K562 (cell line): ENCODE results near the gene CSMD2. TPM values are rescaled to one million over a fixed set of nuclear protein-coding genes. Genes with fewer than 3 reads are reported as not detected.

Experiments
- ATAC-seq: fragments of 200-7000 bp; cut with Tn5 transposase; 3 replicates; pipeline ENCODE4 v1.9.1; 2020; ENCODE audit warnings: moderate library complexity
- BruUV-seq: library from RNA; stranded (reverse); fragments of 400-500 nt; replicated peaks from 2 replicates; lab custom pipeline; 2021; lab: Mats Ljungman, UMichigan
- CTCF ChIA-PET: fragments of 300-600 bp; formaldehyde crosslinking; extraction: SDS; loops from one replicate; lab custom pipeline; 2021; ENCODE audit warnings: low intra/inter-chr PET ratio; lab: Yijun Ruan, JAX
- POLR2A ChIA-PET: fragments of 300-600, 350-650 bp; sonication (Branson Sonifier 250); formaldehyde crosslinking; extraction: SDS; loops from one replicate; lab custom pipeline; 2021; ENCODE audit warnings: antibody characterized with exemption, inconsistent platforms; lab: Yijun Ruan, JAX
- DNase-seq, 4 experiments: peaks; one replicate each; pipeline versions ENCODE4 v3.0.0 to v3.0.0-alpha.2; 2011 to 2018; ENCODE audit warnings: low spot score in 3 of 4, mixed read lengths in 3 of 4; ENCODE audit errors: extremely low read depth in 1 of 4
- FAIRE-seq: peaks from 2 replicates; lab custom pipeline; 2011; peaks lifted over from hg19 to GRCh38; lab: Jason Lieb, UNC
- H2AFZ ChIP-seq: 2 replicates; pipeline ENCODE4 v1.6.0; 2011; ENCODE audit warnings: low read depth, low read length, control low read depth, inconsistent platforms
- H3K27ac ChIP-seq: fragments of 200-600 bp; 3 replicates; pipeline ENCODE4 v1.8.0; 2011; ENCODE audit warnings: low read depth, mild to moderate bottlenecking, control low read depth, inconsistent platforms, low read length, moderate library complexity, mixed read lengths; ENCODE audit errors: extremely low read depth
- H3K27me3 ChIP-seq, 2 experiments: fragments of 300-600 bp in 1 of 2; 2 replicates in 1 of 2; 3 replicates in 1 of 2; pipeline versions ENCODE4 v1.6.0 to v1.8.0; 2011; ENCODE audit warnings: inconsistent platforms in 2 of 2, low read length in 2 of 2, mild to moderate bottlenecking in 1 of 2, mixed read lengths in 1 of 2, moderate library complexity in 1 of 2; ENCODE audit not compliant: control insufficient read depth in 2 of 2, insufficient read depth in 2 of 2
- H3K36me3 ChIP-seq: fragments of 300-600 bp; 3 replicates; pipeline ENCODE4 v1.8.0; 2011; ENCODE audit warnings: mild to moderate bottlenecking, low read length, inconsistent platforms; ENCODE audit not compliant: control insufficient read depth, insufficient read depth
- H3K4me1 ChIP-seq, 2 experiments: fragments of 200-600 bp in 1 of 2; replicated peaks in 1 of 2; 2 replicates in 1 of 2; 3 replicates in 1 of 2; pipeline versions ENCODE4 v1.5.1 to v1.8.0; 2011; ENCODE audit warnings: inconsistent platforms in 2 of 2, low read length in 2 of 2, mild to moderate bottlenecking in 1 of 2, mixed read lengths in 1 of 2, moderate library complexity in 1 of 2; ENCODE audit not compliant: control insufficient read depth in 2 of 2, insufficient read depth in 2 of 2
- H3K4me2 ChIP-seq: 2 replicates; pipeline ENCODE4 v1.6.1; 2011; ENCODE audit warnings: low read length, control low read depth, inconsistent platforms, mixed read lengths; ENCODE audit not compliant: insufficient read depth
- H3K4me3 ChIP-seq: fragments of 200-600 bp; sonication (generic), shearing (Covaris generic); 2 replicates; pipeline ENCODE4 v1.5.1; 2016; ENCODE audit warnings: control low read depth, inconsistent platforms
- H3K79me2 ChIP-seq: fragments of 200-600 bp; 3 replicates; pipeline ENCODE4 v1.8.0; 2011; ENCODE audit warnings: low read length, inconsistent platforms; ENCODE audit not compliant: control insufficient read depth, insufficient read depth
- H3K9ac ChIP-seq, 2 experiments: 2 replicates each; pipeline versions ENCODE4 v1.6.0 to v1.6.1; 2011; ENCODE audit warnings: low read depth in 2 of 2, low read length in 2 of 2, control low read depth in 1 of 2, inconsistent platforms in 1 of 2, mild to moderate bottlenecking in 1 of 2, mixed read lengths in 1 of 2; ENCODE audit not compliant: insufficient read depth in 1 of 2
- H3K9me1 ChIP-seq: one replicate; pipeline ENCODE4 v1.6.0; 2011; ENCODE audit warnings: inconsistent platforms, mild to moderate bottlenecking, low read length, moderate library complexity; ENCODE audit not compliant: control insufficient read depth, insufficient read depth
- H3K9me3 ChIP-seq: replicated peaks from 2 replicates; pipeline ENCODE4 v1.5.1; 2011; ENCODE audit warnings: low read depth, low read length, inconsistent platforms; ENCODE audit not compliant: control insufficient read depth, insufficient read depth
- H4K20me1 ChIP-seq: replicated peaks from 2 replicates; pipeline ENCODE4 v1.6.1; 2011; ENCODE audit warnings: low read length, inconsistent platforms, mixed read lengths; ENCODE audit not compliant: control insufficient read depth, insufficient read depth
- ARID3B ChIP-seq: fragments of 250-450 bp; sonication (Bioruptor Pico); IDR thresholded peaks from 2 replicates; pipeline ENCODE4 v1.4.0; 2020; ENCODE audit warnings: borderline replicate concordance
- FOXK1 ChIP-seq: sonication (generic); formaldehyde crosslinking; IDR thresholded peaks from 2 replicates; pipeline ENCODE4 v1.8.0; 2022; ENCODE audit warnings: missing genetic modification reagents, mild to moderate bottlenecking, borderline replicate concordance
- GATAD2A ChIP-seq: fragments of 450-650 bp; IDR thresholded peaks from 2 replicates; pipeline ENCODE4 v1.6.1; 2017
- MITF ChIP-seq: IDR thresholded peaks from 2 replicates; pipeline ENCODE4 v1.6.1; 2014; ENCODE audit warnings: antibody characterized with exemption
- PHF8 ChIP-seq: fragments of 200-600 bp; sonication (generic); IDR thresholded peaks from 2 replicates; pipeline ENCODE4 v1.6.1; 2012; ENCODE audit warnings: mixed run types, mild to moderate bottlenecking, inconsistent platforms, low read length, moderate library complexity, borderline replicate concordance
- PTBP1 ChIP-seq: fragments of 200-400 bp; formaldehyde crosslinking; IDR thresholded peaks from 2 replicates; pipeline ENCODE4 v1.6.1; 2017; ENCODE audit warnings: low read depth, low read length
- RCOR1 ChIP-seq, 2 experiments: IDR thresholded peaks; 2 replicates each; pipeline ENCODE4 v1.6.1; 2012; ENCODE audit warnings: low read depth in 2 of 2, low read length in 2 of 2, borderline replicate concordance in 1 of 2, improper control_type of control experiment in 1 of 2
- SFPQ ChIP-seq: fragments of 200-400 bp; formaldehyde crosslinking; IDR thresholded peaks from 2 replicates; pipeline ENCODE4 v1.6.1; 2017; ENCODE audit warnings: mild to moderate bottlenecking, low read depth, low read length, moderate library complexity
- TSHZ1 ChIP-seq: fragments of 250-450 bp; sonication (Bioruptor Pico); IDR thresholded peaks from 2 replicates; pipeline ENCODE4 v1.4.0; 2020; ENCODE audit warnings: mild to moderate bottlenecking, moderate library complexity
- WGBS: fragments of 100-300 bp; shearing (Covaris generic); methylation state at CpG from one replicate; pipeline ENCODE4 v1.1.6; 2016; ENCODE audit warnings: low coverage, mixed read lengths; ENCODE audit not compliant: insufficient coverage; ENCODE audit errors: missing lambda C conversion rate; 5-methylcytosine and 5-hydroxymethylcytosine counted together
- in situ Hi-C: fragments of 300-500 bp; cut with MboI; formaldehyde crosslinking; loops from 4 replicates; pipeline ENCODE4 v1.15.0; 2018; ENCODE audit warnings: inconsistent platforms, mixed read lengths
- intact Hi-C: fragments of 100-400 bp; cut with micrococcal nuclease; formaldehyde crosslinking; loops from 2 replicates; pipeline ENCODE4 v1.14.2; 2022
- polyA plus RNA-seq, 8 experiments: library from polyadenylated mRNA; depleted of rRNA in 4 of 8; stranded (reverse) in 5 of 8; unstranded in 3 of 8; fragments of >200 nt; fragmentation: Nextera tagmentation in 2 of 8; fragmentation: Illumina TruSeq in 1 of 8; extraction: Ambion mirVana in 2 of 8; extraction: Trizol in 1 of 8; gene quantifications; 2 replicates each; pipeline versions ENCODE4 v1.2.1 to v1.2.3, GENCODE V29; 2011 to 2014; ENCODE audit warnings: inconsistent platforms in 1 of 8, missing spikeins in 1 of 8
- total RNA-seq, 7 experiments: library from RNA; depleted of rRNA in 6 of 7; stranded (reverse); fragments of >200 nt in 6 of 7; fragmentation: Illumina TruSeq in 2 of 7; extraction: Trizol in 2 of 7; gene quantifications; 2 replicates each; pipeline versions ENCODE4 v1.2.1 to v1.2.3, GENCODE V29; 2011 to 2021; ENCODE audit warnings: low replicate concordance in 1 of 7

CSMD2 gene
- total and polyA plus RNA-seq, 9 of the 15 experiments (the other 6 are each of a cell fraction or from before 2014, with no cell fraction given), result not detected

GRCh38 chr1:34013136-34013535 lies 151.9 kb downstream of the CSMD2 start:
- no peaks in the 10 kb centered on the region for H3K4me1 ChIP-seq
- no peaks in the 10 kb centered on the region for H3K9me3 ChIP-seq
- TF ChIP-seq SFPQ, result no peak
- no peak for TF ChIP-seq RCOR1 (IDR thresholded peaks at IDR 0.05; ENCODE audit: borderline replicate concordance in 1 of 2, low read depth in 2 of 2, low read length in 2 of 2)
- no peak for TF ChIP-seq GATAD2A
- no peak for TF ChIP-seq FOXK1
- TF ChIP-seq PTBP1, result no peak
- no peak for TF ChIP-seq MITF
- TF ChIP-seq ARID3B (CRISPR knock-in tag), result no peak
- TF ChIP-seq TSHZ1 (CRISPR knock-in tag), result no peak
- no peak for TF ChIP-seq PHF8
- POLR2A ChIA-PET, result interaction anchor here (1.2 kb wide), 1 partner anchor 21 kb away, joined by 3 read pairs; no protein-coding TSS in a partner anchor
- no peak overlapping the region for H3K4me2 ChIP-seq
- no peak overlapping the region for H3K9ac ChIP-seq
- H3K27ac ChIP-seq, result no peak overlapping the region
- H3K27me3 ChIP-seq, result 0 out of 5 replicates have a peak, but pooled peaks cover 0 to 3% of the 10 kb centered on the region in 2 experiments
- H3K79me2 ChIP-seq, result no peaks in the 10 kb centered on the region
- no peaks in the 10 kb centered on the region for H3K9me1 ChIP-seq
- no TSS peak for BruUV-seq
- DNase-seq (no peak), ATAC-seq (no peak), FAIRE-seq (no peak)
- in situ Hi-C loops, result no loop called here
- no peak overlapping the region for H3K4me3 ChIP-seq
- CTCF ChIA-PET, result no interaction called here
- WGBS, result 1% methylated on average over 10 of the region's 10 CpGs
- intact Hi-C loops, result loop anchor here (5.0 kb wide), 1 partner anchor 276 kb away; no protein-coding TSS in a partner anchor
- no peaks in the 10 kb centered on the region for H3K36me3 ChIP-seq
- H4K20me1 ChIP-seq, result no peaks in the 10 kb centered on the region
- no peak overlapping the region for H2AFZ ChIP-seq
